Gastroesophageal sphincter (tissue), 4 donors: ENCODE results near the gene TSTD2. TPM values are rescaled to one million over a fixed set of nuclear protein-coding genes. Genes with fewer than 3 reads are reported as not detected.

ENCODE experiments used
- total RNA-seq, 4 donors: library from RNA; depleted of rRNA; stranded (reverse); fragments of >200 nt; gene quantifications; one replicate each; pipeline ENCODE4 v1.1.0, GENCODE V29; 2016

The TSTD2 gene
- total RNA-seq, 4 donors from 2014 or later, result 20.0 to 33.8 (median 30.8) TPM

Other genes starting within 250 kb of the TSTD2 start
- 10 to 100 TPM; 10.1 to 21.4 (median 18.6) TPM for gene TDRD7, start 221.3 kb downstream of the TSTD2 start, total RNA-seq
- 10 to 100 TPM; 38.6 to 99.6 (median 76.7) TPM for gene TMOD1, start 131.7 kb downstream of the TSTD2 start, total RNA-seq
- gene NCBP1, start 453 bp upstream of the TSTD2 start, total RNA-seq, result 100 to 1,000 TPM in 1 of 4 donors, 10 to 100 TPM in 3; 16.1 to 234 (median 24.1) TPM
- gene XPA, start 64.0 kb upstream of the TSTD2 start, total RNA-seq, result 10 to 100 TPM; 24.2 to 27.6 (median 25.8) TPM
- under 1 TPM in 2 of 4 donors, not detected in 2; 0.08 to 0.79 TPM for gene FOXE1, start 219.9 kb upstream of the TSTD2 start, total RNA-seq